ENCODE measurements around the gene SPACA5.

DNA sequence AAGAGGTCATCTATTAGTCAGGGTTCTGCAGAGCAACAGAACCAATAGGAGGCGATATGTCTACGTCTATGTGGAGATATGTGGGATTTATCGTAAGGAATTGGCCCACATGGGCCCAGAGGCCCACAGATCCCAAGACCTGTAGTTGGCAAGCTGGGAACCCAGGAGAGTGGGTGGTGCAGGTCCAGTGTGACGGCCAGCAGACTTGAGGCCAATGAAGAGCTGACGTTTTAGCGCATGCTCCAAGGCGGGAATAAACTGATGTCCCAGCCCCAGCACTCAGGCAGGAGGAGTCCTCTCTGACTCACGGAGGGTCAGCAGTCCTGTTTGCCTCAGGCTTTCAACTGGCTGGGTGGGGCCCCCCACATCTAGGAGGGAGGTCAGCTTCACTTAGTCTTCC, 21.3 kb downstream of the SPACA5 start:
- TF ChIP-seq, protein P1, sequence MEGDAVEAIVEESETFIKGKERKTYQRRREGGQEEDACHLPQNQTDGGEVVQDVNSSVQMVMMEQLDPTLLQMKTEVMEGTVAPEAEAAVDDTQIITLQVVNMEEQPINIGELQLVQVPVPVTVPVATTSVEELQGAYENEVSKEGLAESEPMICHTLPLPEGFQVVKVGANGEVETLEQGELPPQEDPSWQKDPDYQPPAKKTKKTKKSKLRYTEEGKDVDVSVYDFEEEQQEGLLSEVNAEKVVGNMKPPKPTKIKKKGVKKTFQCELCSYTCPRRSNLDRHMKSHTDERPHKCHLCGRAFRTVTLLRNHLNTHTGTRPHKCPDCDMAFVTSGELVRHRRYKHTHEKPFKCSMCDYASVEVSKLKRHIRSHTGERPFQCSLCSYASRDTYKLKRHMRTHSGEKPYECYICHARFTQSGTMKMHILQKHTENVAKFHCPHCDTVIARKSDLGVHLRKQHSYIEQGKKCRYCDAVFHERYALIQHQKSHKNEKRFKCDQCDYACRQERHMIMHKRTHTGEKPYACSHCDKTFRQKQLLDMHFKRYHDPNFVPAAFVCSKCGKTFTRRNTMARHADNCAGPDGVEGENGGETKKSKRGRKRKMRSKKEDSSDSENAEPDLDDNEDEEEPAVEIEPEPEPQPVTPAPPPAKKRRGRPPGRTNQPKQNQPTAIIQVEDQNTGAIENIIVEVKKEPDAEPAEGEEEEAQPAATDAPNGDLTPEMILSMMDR (IDR thresholded peaks at IDR 0.05), result no peak
- TF ChIP-seq EP300 (IDR thresholded peaks at IDR 0.05), result no peak

Measured in sigmoid colon (tissue), 4 donors.